Measurements from ENCODE around the gene PRODH2.

DNA sequence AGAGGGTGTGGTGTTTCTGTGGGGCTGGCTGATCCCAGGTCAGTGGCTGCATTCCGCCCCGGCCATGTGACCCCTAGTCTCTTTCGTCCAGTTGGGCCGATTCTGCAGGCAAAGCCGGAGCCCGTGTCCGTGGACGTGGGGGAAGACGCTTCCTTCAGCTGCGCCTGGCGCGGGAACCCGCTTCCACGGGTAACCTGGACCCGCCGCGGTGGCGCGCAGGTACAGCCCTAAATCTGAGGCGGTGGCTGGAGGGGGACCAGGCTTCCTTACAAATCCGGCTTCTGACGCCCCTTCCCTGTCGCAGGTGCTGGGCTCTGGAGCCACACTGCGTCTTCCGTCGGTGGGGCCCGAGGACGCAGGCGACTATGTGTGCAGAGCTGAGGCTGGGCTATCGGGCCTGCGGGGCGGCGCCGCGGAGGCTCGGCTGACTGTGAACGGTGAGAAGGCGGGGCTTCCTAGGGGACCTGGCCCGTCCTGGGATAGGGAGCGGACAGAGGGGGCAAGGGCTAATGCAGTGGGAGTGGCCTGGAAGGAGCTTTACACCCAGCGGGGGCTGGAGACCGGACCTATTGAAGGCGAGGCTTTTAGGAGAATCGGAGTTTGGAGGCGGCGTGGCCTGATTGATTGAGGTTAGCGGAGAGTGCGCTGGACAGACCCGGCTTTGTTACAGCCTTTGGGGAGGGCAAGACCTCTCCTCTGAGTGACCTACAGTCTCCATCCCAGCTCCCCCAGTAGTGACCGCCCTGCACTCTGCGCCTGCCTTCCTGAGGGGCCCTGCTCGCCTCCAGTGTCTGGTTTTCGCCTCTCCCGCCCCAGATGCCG lies 48.4 kb upstream of the PRODH2 start:
- TF ChIP-seq, protein P1, sequence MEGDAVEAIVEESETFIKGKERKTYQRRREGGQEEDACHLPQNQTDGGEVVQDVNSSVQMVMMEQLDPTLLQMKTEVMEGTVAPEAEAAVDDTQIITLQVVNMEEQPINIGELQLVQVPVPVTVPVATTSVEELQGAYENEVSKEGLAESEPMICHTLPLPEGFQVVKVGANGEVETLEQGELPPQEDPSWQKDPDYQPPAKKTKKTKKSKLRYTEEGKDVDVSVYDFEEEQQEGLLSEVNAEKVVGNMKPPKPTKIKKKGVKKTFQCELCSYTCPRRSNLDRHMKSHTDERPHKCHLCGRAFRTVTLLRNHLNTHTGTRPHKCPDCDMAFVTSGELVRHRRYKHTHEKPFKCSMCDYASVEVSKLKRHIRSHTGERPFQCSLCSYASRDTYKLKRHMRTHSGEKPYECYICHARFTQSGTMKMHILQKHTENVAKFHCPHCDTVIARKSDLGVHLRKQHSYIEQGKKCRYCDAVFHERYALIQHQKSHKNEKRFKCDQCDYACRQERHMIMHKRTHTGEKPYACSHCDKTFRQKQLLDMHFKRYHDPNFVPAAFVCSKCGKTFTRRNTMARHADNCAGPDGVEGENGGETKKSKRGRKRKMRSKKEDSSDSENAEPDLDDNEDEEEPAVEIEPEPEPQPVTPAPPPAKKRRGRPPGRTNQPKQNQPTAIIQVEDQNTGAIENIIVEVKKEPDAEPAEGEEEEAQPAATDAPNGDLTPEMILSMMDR (IDR thresholded peaks at IDR 0.05 in 2 of 3, conservative IDR thresholded peaks at IDR 0.05 in 1 of 3; ENCODE audit: control insufficient read depth in 2 of 3, extremely low read depth in 1 of 3, insufficient read depth in 1 of 3, low read depth in 3 of 3, low read length in 3 of 3), result no peak
- TF ChIP-seq STAT3 (IDR thresholded peaks at IDR 0.05; ENCODE audit: low read depth, low read length) (no peak), GABPA (IDR thresholded peaks at IDR 0.05; ENCODE audit: low read depth) (no peak), EGR1 (IDR thresholded peaks at IDR 0.05; ENCODE audit: borderline replicate concordance in 1 of 2, low read depth in 2 of 2, low read length in 2 of 2) (no peak), SMC3 (IDR thresholded peaks at IDR 0.05; ENCODE audit: borderline replicate concordance, low read length) (no peak), TAF1 (IDR thresholded peaks at IDR 0.05; ENCODE audit: borderline replicate concordance, low read depth, low read length) (no peak), POLR2A (IDR thresholded peaks at IDR 0.05; ENCODE audit: low read depth, low read length) (no peak), MXI1 (IDR thresholded peaks at IDR 0.05; ENCODE audit: low read depth, low read length) (no peak)
